ENCODE data around the gene SH3RF3.

SH3RF3 gene

GRCh38 chr2:109185338-109185737, 56.3 kb downstream of the SH3RF3 start:
- DNase-seq, result no peak

GRCh38 chr2:109185821-109186570, 57.0 kb downstream of the SH3RF3 start:
- no peak for DNase-seq

- no peak for DNase-seq
These were observed 57.7 kb downstream of the SH3RF3 start for GRCh38 chr2:109186656-109187250.

- DNase-seq, result no peak
These were observed 58.9 kb downstream of the SH3RF3 start for GRCh38 chr2:109187711-109188495.

GRCh38 chr2:109188496-109188890, 59.5 kb downstream of the SH3RF3 start:
- no peak for DNase-seq

GRCh38 chr2:109188898-109189297, 59.9 kb downstream of the SH3RF3 start:
- DNase-seq, result no peak

GRCh38 chr2:109189751-109190150, 60.7 kb downstream of the SH3RF3 start:
- DNase-seq, result no peak

GRCh38 chr2:109193807-109194619, 65.0 kb downstream of the SH3RF3 start:
- DNase-seq, result no peak

- no peak for DNase-seq
These were observed 65.6 kb downstream of the SH3RF3 start for GRCh38 chr2:109194620-109194937.

- no peak for DNase-seq
These were observed 66.4 kb downstream of the SH3RF3 start for GRCh38 chr2:109195193-109196045.

GRCh38 chr2:109196081-109196875, 67.3 kb downstream of the SH3RF3 start:
- DNase-seq, result no peak

GRCh38 chr2:109197491-109198418, 68.8 kb downstream of the SH3RF3 start:
- DNase-seq, result no peak

- DNase-seq, result no peak
These were observed 70.8 kb downstream of the SH3RF3 start for GRCh38 chr2:109199790-109200189.

- no peak for DNase-seq
These were observed 71.8 kb downstream of the SH3RF3 start for GRCh38 chr2:109200616-109201464.

GRCh38 chr2:109201465-109202327, 72.7 kb downstream of the SH3RF3 start:
- no peak for DNase-seq

- no peak for DNase-seq
These were observed 73.5 kb downstream of the SH3RF3 start for GRCh38 chr2:109202486-109202885.

GRCh38 chr2:109203246-109204011, 74.4 kb downstream of the SH3RF3 start:
- DNase-seq, result no peak
